GM19468 (cell line): ENCODE results near the gene SHMT2.

Experiments
- ATAC-seq: cut with Tn5 transposase; IDR thresholded peaks from one replicate; pipeline ENCODE4 v1.9.1; 2021; ENCODE audit warnings: mild to moderate bottlenecking, moderate library complexity, moderate number of reproducible peaks; ENCODE audit not compliant: unreplicated experiment; ENCODE audit errors: extremely low read depth

SHMT2 gene

GRCh38 chr12:57213058-57213715, 16.3 kb upstream of the SHMT2 start:
- ATAC-seq = no peak

- ATAC-seq = no peak
These were observed 15.6 kb upstream of the SHMT2 start for GRCh38 chr12:57213763-57214397.

- ATAC-seq = no peak
These were observed 15.1 kb upstream of the SHMT2 start for GRCh38 chr12:57214398-57214781.

- no peak for ATAC-seq
These were observed 14.4 kb upstream of the SHMT2 start for GRCh38 chr12:57215065-57215464.

GRCh38 chr12:57215668-57216013, 13.9 kb upstream of the SHMT2 start:
- ATAC-seq = no peak

- ATAC-seq = no peak
These were observed 13.2 kb upstream of the SHMT2 start, which contains the start of gene NXPH4 for GRCh38 chr12:57216014-57216911. Gene NXPH4, plus strand, starts transcription at chr12:57216794. Its CDS starts 176 bp downstream, at chr12:57216970.

- no peak for ATAC-seq
These were observed 12.3 kb upstream of the SHMT2 start for GRCh38 chr12:57216921-57217879.

GRCh38 chr12:57218030-57218853, 11.3 kb upstream of the SHMT2 start:
- no peak for ATAC-seq

- ATAC-seq = no peak
These were observed 10.1 kb upstream of the SHMT2 start for GRCh38 chr12:57219205-57219992.

- ATAC-seq = no peak
These were observed 9.3 kb upstream of the SHMT2 start for GRCh38 chr12:57219993-57220754.

GRCh38 chr12:57220770-57221168, 8.7 kb upstream of the SHMT2 start:
- ATAC-seq = no peak

GRCh38 chr12:57221169-57221917, 8.2 kb upstream of the SHMT2 start:
- no peak for ATAC-seq

GRCh38 chr12:57222286-57223190, 7.0 kb upstream of the SHMT2 start:
- ATAC-seq = no peak

GRCh38 chr12:57223191-57224165, 6.0 kb upstream of the SHMT2 start:
- no peak for ATAC-seq
